ENCODE data around the gene FARS2. TPM values are rescaled to one million over a fixed set of nuclear protein-coding genes. Genes with fewer than 3 reads are reported as not detected.

Gene FARS2
- total RNA-seq (2016; rRNA removed; fragmentation: Illumina TruSeq; extraction: Trizol): 26.0 and 28.0 TPM in 2 replicates
- total RNA-seq (2016; cell fraction: cytosol; rRNA removed; fragmentation: Illumina TruSeq; extraction: Trizol; ENCODE audit: low read depth): 38.2 and 38.5 TPM in 2 replicates
- total RNA-seq (2016; cell fraction: insoluble cytoplasmic fraction; rRNA removed; fragmentation: Illumina TruSeq; extraction: Trizol): 24.7 and 29.3 TPM in 2 replicates
- total RNA-seq (2016; cell fraction: membrane; rRNA removed; fragmentation: Illumina TruSeq; extraction: Trizol): 21.6 and 25.0 TPM in 2 replicates
- 29.9 and 30.1 TPM in 2 replicates for total RNA-seq (2016; cell fraction: nucleus; rRNA removed; fragmentation: Illumina TruSeq; extraction: Trizol)
- 12.7 and 15.4 TPM in 2 replicates for polyA plus RNA-seq (2011; rRNA removed)
- 12.8 and 14.3 TPM in 2 replicates for polyA plus RNA-seq (2011; cell fraction: cytosol; rRNA removed)
- 8.4 and 10.7 TPM in 2 replicates for polyA plus RNA-seq (2011; cell fraction: nucleus; rRNA removed)
- polyA plus RNA-seq (2012): 7.3 and 8.6 TPM in 2 replicates
- polyA plus RNA-seq (2016; cell fraction: cytosol; fragmentation: Illumina TruSeq; extraction: Trizol; ENCODE audit: low read depth): 6.3 and 6.7 TPM in 2 replicates
- 17.7 and 22.2 TPM in 2 replicates for polyA plus RNA-seq (2016; cell fraction: insoluble cytoplasmic fraction; fragmentation: Illumina TruSeq; extraction: Trizol; ENCODE audit: low read depth)
- polyA plus RNA-seq (2016; cell fraction: membrane; fragmentation: Illumina TruSeq; extraction: Trizol; ENCODE audit: low read depth): 7.8 and 8.7 TPM in 2 replicates
- polyA plus RNA-seq (2016; cell fraction: nucleus; fragmentation: Illumina TruSeq; extraction: Trizol; ENCODE audit: insufficient read depth, low read depth): 9.7 and 11.7 TPM in 2 replicates
- 53.8 and 71.4 TPM in 2 replicates for polyA minus RNA-seq (2011; rRNA and poly(A)+ RNA removed; ENCODE audit: low replicate concordance)
- polyA minus RNA-seq (2011; cell fraction: cytosol; rRNA and poly(A)+ RNA removed): 9.6 and 10.5 TPM in 2 replicates
- polyA minus RNA-seq (2011; cell fraction: nucleus; rRNA and poly(A)+ RNA removed): 54.6 and 59.7 TPM in 2 replicates
- percentile 66 among the genes with signal in this experiment for Bru-seq, nascent RNA
- percentile 54 among the genes with signal in this experiment for BruChase-seq, experiment 1, labeled RNA remaining after a 6-hour chase
- BruChase-seq, experiment 2, labeled RNA remaining after a 2-hour chase: percentile 65 among the genes with signal in this experiment
- long read RNA-seq, experiment 1, transcript FARS2-201 (7 exons, 1,663 nt): major isoform, 20 of 25 reads
- long read RNA-seq, experiment 1, partial matches to known transcripts: 1 of 25 reads
- long read RNA-seq, experiment 1, other reads (novel, unspliced or antisense): 3 of 25 reads
- long read RNA-seq, experiment 2, transcript FARS2-201 (7 exons, 1,663 nt): major isoform, 15 of 27 reads
- long read RNA-seq, experiment 2, partial matches to known transcripts: 4 of 27 reads
- long read RNA-seq, experiment 2, other reads (novel, unspliced or antisense): 7 of 27 reads

DNA sequence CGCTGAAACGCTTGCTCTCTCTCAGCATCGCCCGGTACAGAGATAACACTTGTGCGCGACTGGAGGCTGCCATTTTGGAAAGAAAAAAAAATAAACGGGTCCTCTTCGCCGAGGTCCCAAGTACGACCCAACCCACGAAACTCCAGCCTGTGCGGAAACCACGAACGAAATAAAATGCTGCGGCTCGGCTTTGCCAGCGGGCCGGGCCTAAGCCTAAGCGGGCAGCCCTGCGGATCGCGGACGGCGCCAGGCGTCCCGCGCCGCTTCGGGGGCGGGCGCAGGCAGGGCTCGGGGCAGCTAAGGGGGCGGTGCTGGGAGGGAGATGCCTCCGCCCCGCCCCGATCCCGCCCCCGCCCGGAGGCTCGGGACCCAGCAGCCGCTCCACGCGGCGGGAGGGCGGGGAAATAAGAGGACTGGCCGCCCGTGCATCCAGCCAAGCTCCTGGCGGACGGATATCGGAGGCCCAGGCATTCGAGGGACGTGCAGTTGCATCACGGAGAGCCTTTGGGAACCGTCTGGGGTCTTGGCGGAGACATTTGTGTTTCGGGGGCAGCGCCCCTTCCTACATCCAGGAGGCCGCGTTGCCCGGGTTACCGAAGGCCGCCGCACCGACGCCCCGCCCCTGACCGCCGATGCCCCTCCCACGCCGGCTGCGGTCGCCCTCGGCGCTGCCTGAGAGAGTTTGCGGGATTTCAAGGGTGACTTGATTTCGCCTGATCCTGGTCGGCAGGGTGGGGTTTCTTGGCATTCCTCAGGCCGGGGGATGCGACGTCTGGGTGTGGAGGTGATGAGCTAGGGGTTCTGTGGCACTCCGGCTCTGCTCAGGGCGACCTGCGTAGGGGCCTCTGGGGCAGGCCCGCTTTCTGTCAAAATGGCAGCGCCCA, at the start of gene FARS2, which contains the start of gene LYRM4:
Gene FARS2 (plus strand): TSS at position 853 of the 884 bp plus-strand sequence.
Gene LYRM4 (minus strand): TSS at position 290 of the 884 bp plus-strand sequence. CDS start 217 bp downstream, at position 73.
- Histone ChIP-seq H3K9ac (ENCODE audit: insufficient read depth, low read depth, low read length) (peak within 1 kb of the TSS; percentile 98), H3K36me3 (replicated peaks in 1 of 2; ENCODE audit: control insufficient read depth in 1 of 2, insufficient read depth in 2 of 2, low read length in 2 of 2) (peaks cover 0 to 3% of the 10 kb centered on the region in 2 experiments; a peak in 2 of 5 replicates), H3K4me3 (replicated peaks in 1 of 3; ENCODE audit: insufficient read depth in 1 of 3, low read depth in 2 of 3, low read length in 3 of 3) (peak within 1 kb of the TSS; percentile 85 to 99 (median 86)), H3K27ac (ENCODE audit: extremely low read length, insufficient read depth, low read length) (peak within 1 kb of the TSS; percentile 98), H4K20me1 (ENCODE audit: insufficient read depth, low read length) (no peaks in the 10 kb centered on the region; the same call in 1 of the 2 replicates), H3K9me3 (ENCODE audit: low read length) (no peaks in the 10 kb centered on the region), H3K79me2 (ENCODE audit: insufficient read depth, low read length) (peaks cover 66% of the 10 kb centered on the region), H2AFZ (ENCODE audit: low read length) (peak within 1 kb of the TSS; percentile 84), H3K4me2 (ENCODE audit: low read depth, low read length) (peak within 1 kb of the TSS; percentile 90), H3K4me1 (ENCODE audit: insufficient read depth, low read length) (peaks cover 47% of the 10 kb centered on the region), H3K27me3 (ENCODE audit: control insufficient read depth in 1 of 2, insufficient read depth in 2 of 2, low read length in 2 of 2) (peaks cover 0 to 2% of the 10 kb centered on the region in 2 experiments; a peak in 1 of 5 replicates)
- WGBS (ENCODE audit: low lambda C conversion rate): 0% methylated on average over 33 of the region's 85 CpGs
- intact Hi-C loops (cut with micrococcal nuclease; ENCODE audit: unreplicated experiment) (loop anchor here (1.0 to 5.0 kb wide), 2 partner anchors 42 to 119 kb away; no protein-coding TSS in a partner anchor), in situ Hi-C loops (cut with HindIII; ENCODE audit: extremely low pct_ligation_motif_present, low pct_unique_long_range_greater_than_20kb) (no loop called here)
- POLR2A ChIA-PET: interaction anchor here (1.0 to 2.4 kb wide), 14 partner anchors 9 to 204 kb away, joined by 3 to 11 read pairs (median 3); no protein-coding TSS in a partner anchor
- no peak for FAIRE-seq
- DNase-seq (ENCODE audit: low spot score): peak; percentile 79
- BruUV-seq (replicated peaks): no TSS peak
- peak; percentile 88 for ATAC-seq
- CTCF ChIA-PET (ENCODE audit: low intra/inter-chr PET ratio, low total read pairs): no interaction called here
- TF ChIP-seq ZNF781 (CRISPR knock-in tag; IDR thresholded peaks at IDR 0.05; ENCODE audit: borderline replicate concordance, not compliant biosample characterization) (peak; percentile 17), RXRB (CRISPR knock-in tag; IDR thresholded peaks at IDR 0.05; ENCODE audit: borderline replicate concordance) (peak; percentile 32; the same call in 1 of the 2 replicates), FOSL1 (CRISPR knock-in tag; IDR thresholded peaks at IDR 0.05; ENCODE audit: borderline replicate concordance) (no peak), CBFB (CRISPR knock-in tag; IDR thresholded peaks at IDR 0.05) (peak; percentile 53)
- TF ChIP-seq, protein P1, sequence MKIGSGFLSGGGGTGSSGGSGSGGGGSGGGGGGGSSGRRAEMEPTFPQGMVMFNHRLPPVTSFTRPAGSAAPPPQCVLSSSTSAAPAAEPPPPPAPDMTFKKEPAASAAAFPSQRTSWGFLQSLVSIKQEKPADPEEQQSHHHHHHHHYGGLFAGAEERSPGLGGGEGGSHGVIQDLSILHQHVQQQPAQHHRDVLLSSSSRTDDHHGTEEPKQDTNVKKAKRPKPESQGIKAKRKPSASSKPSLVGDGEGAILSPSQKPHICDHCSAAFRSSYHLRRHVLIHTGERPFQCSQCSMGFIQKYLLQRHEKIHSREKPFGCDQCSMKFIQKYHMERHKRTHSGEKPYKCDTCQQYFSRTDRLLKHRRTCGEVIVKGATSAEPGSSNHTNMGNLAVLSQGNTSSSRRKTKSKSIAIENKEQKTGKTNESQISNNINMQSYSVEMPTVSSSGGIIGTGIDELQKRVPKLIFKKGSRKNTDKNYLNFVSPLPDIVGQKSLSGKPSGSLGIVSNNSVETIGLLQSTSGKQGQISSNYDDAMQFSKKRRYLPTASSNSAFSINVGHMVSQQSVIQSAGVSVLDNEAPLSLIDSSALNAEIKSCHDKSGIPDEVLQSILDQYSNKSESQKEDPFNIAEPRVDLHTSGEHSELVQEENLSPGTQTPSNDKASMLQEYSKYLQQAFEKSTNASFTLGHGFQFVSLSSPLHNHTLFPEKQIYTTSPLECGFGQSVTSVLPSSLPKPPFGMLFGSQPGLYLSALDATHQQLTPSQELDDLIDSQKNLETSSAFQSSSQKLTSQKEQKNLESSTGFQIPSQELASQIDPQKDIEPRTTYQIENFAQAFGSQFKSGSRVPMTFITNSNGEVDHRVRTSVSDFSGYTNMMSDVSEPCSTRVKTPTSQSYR (CRISPR knock-in tag; IDR thresholded peaks at IDR 0.05; ENCODE audit: borderline replicate concordance): peak; percentile 35; the same call in 1 of the 2 replicates
- TF ChIP-seq, protein P2, sequence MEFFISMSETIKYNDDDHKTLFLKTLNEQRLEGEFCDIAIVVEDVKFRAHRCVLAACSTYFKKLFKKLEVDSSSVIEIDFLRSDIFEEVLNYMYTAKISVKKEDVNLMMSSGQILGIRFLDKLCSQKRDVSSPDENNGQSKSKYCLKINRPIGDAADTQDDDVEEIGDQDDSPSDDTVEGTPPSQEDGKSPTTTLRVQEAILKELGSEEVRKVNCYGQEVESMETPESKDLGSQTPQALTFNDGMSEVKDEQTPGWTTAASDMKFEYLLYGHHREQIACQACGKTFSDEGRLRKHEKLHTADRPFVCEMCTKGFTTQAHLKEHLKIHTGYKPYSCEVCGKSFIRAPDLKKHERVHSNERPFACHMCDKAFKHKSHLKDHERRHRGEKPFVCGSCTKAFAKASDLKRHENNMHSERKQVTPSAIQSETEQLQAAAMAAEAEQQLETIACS (CRISPR knock-in tag; IDR thresholded peaks at IDR 0.05): peak; percentile 38; the same call in 1 of the 2 replicates
- TF ChIP-seq, protein P3, sequence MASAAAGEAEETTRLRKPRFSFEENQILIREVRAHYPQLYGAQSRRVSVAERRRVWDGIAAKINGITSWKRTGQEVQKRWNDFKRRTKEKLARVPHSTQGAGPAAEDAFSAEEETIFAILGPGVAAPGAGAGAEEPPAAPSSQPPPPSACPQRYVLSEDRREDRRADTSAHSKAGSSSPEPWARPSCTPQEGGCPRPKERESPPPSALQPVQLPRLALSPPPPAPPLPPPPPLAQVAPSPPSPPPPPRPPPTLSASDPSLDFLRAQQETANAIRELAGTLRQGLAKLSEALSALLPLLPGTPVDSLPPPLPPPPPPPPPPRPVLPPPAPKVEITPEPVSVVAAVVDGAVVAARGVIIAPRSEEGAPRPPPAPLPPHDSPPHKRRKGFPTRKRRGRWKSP (CRISPR knock-in tag; IDR thresholded peaks at IDR 0.05): peak; percentile 73
- TF ChIP-seq, protein P4, sequence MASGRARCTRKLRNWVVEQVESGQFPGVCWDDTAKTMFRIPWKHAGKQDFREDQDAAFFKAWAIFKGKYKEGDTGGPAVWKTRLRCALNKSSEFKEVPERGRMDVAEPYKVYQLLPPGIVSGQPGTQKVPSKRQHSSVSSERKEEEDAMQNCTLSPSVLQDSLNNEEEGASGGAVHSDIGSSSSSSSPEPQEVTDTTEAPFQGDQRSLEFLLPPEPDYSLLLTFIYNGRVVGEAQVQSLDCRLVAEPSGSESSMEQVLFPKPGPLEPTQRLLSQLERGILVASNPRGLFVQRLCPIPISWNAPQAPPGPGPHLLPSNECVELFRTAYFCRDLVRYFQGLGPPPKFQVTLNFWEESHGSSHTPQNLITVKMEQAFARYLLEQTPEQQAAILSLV (CRISPR knock-in tag; IDR thresholded peaks at IDR 0.05; ENCODE audit: borderline replicate concordance): 0 out of 2 replicates have a peak, but pooled peaks have one; percentile 58

All from HepG2 (cell line).